MG63 (cell line): ENCODE data around the gene CFAP46. TPM values are rescaled to one million over a fixed set of nuclear protein-coding genes. Genes with fewer than 3 reads are reported as not detected.
A peak's percentile ranks its signal among the peaks of the same experiment; 100 is the strongest.
"Not testable (repeated sequence)": the region's sequence is repeated elsewhere in the genome, so short reads cannot be mapped to it uniquely, and the experiment has no call there.

Source experiments
- DNase-seq: peaks from one replicate; pipeline ENCODE4 v3.0.0-alpha.2; 2020
- H3K27me3 ChIP-seq: fragments of 250-450 bp; sonication (Bioruptor Pico); 2 replicates; pipeline ENCODE4 v1.5.1; 2020; ENCODE audit warnings: mild to moderate bottlenecking, moderate library complexity
- H3K36me3 ChIP-seq: fragments of 250-450 bp; sonication (Bioruptor Pico); 2 replicates; pipeline ENCODE4 v1.5.1; 2020; ENCODE audit warnings: mild to moderate bottlenecking, moderate library complexity
- H3K4me3 ChIP-seq: fragments of 250-450 bp; sonication (Bioruptor Pico); 2 replicates; pipeline ENCODE4 v1.5.1; 2020; ENCODE audit warnings: mild to moderate bottlenecking, moderate library complexity
- H3K9me3 ChIP-seq: fragments of 250-450 bp; sonication (Bioruptor Pico); 2 replicates; pipeline ENCODE4 v1.5.1; 2020; ENCODE audit warnings: mild to moderate bottlenecking, moderate library complexity
- total RNA-seq: library from RNA; depleted of rRNA; stranded (reverse); fragments of >200 nt; shearing (Covaris generic); gene quantifications from 2 replicates; pipeline ENCODE4 v1.2.3, GENCODE V29; 2014; ENCODE audit warnings: low replicate concordance

The CFAP46 gene
- total RNA-seq, 1 experiment from 2014 or later = 0.33 TPM

- no peaks in the 10 kb centered on the region for H3K9me3 ChIP-seq
- H3K36me3 ChIP-seq = no peaks in the 10 kb centered on the region
- no peak for DNase-seq
- no peak overlapping the region for H3K4me3 ChIP-seq
- no peaks in the 10 kb centered on the region for H3K27me3 ChIP-seq
Measured at GRCh38 chr10:132890301-132890700, 52.1 kb downstream of the CFAP46 start.

- no peaks in the 10 kb centered on the region for H3K36me3 ChIP-seq
Measured at GRCh38 chr10:132889556-132889955, 52.8 kb downstream of the CFAP46 start.

GRCh38 chr10:132888898-132889490 lies 53.4 kb downstream of the CFAP46 start:
- no peaks in the 10 kb centered on the region for H3K9me3 ChIP-seq
- no peak overlapping the region for H3K4me3 ChIP-seq
- DNase-seq = peak; percentile 16
- H3K27me3 ChIP-seq = no peaks in the 10 kb centered on the region
- no peaks in the 10 kb centered on the region for H3K36me3 ChIP-seq

More at GRCh38 chr10:132889556-132889955, 52.8 kb downstream of the CFAP46 start:
- DNase-seq = no peak
- no peak overlapping the region for H3K4me3 ChIP-seq
- H3K27me3 ChIP-seq = no peaks in the 10 kb centered on the region
- no peaks in the 10 kb centered on the region for H3K9me3 ChIP-seq

GRCh38 chr10:132888446-132888845 lies 53.9 kb downstream of the CFAP46 start:
- not testable (repeated sequence) for DNase-seq, H3K27me3 ChIP-seq, H3K36me3 ChIP-seq, H3K4me3 ChIP-seq, H3K9me3 ChIP-seq

GRCh38 chr10:132886211-132887099 lies 55.9 kb downstream of the CFAP46 start:
- H3K27me3 ChIP-seq = no peaks in the 10 kb centered on the region
- H3K9me3 ChIP-seq = no peaks in the 10 kb centered on the region
- H3K4me3 ChIP-seq = no peak overlapping the region
- H3K36me3 ChIP-seq = no peaks in the 10 kb centered on the region
- DNase-seq = no peak

GRCh38 chr10:132885451-132886210 lies 56.7 kb downstream of the CFAP46 start:
- no peak for DNase-seq
- no peaks in the 10 kb centered on the region for H3K27me3 ChIP-seq
- no peaks in the 10 kb centered on the region for H3K9me3 ChIP-seq
- H3K36me3 ChIP-seq = no peaks in the 10 kb centered on the region
- H3K4me3 ChIP-seq = no peak overlapping the region

GRCh38 chr10:132884691-132885271 lies 57.6 kb downstream of the CFAP46 start:
- DNase-seq = no peak
- Histone ChIP-seq H3K4me3 (no peak overlapping the region), H3K9me3 (no peaks in the 10 kb centered on the region), H3K36me3 (no peaks in the 10 kb centered on the region), H3K27me3 (no peaks in the 10 kb centered on the region)

- H3K36me3 ChIP-seq = no peaks in the 10 kb centered on the region
- no peak for DNase-seq
- no peaks in the 10 kb centered on the region for H3K9me3 ChIP-seq
- no peak overlapping the region for H3K4me3 ChIP-seq
- H3K27me3 ChIP-seq = no peaks in the 10 kb centered on the region
Measured at GRCh38 chr10:132884041-132884440, 58.3 kb downstream of the CFAP46 start.

- Histone ChIP-seq H3K27me3 (no peaks in the 10 kb centered on the region), H3K4me3 (no peak overlapping the region), H3K9me3 (no peaks in the 10 kb centered on the region), H3K36me3 (no peaks in the 10 kb centered on the region)
- DNase-seq = no peak
Measured at GRCh38 chr10:132883391-132883881, 58.9 kb downstream of the CFAP46 start.

- no peaks in the 10 kb centered on the region for H3K36me3 ChIP-seq
- H3K9me3 ChIP-seq = no peaks in the 10 kb centered on the region
- DNase-seq = no peak
- H3K27me3 ChIP-seq = no peaks in the 10 kb centered on the region
- H3K4me3 ChIP-seq = no peak overlapping the region
Measured at GRCh38 chr10:132882069-132882951, 60.1 kb downstream of the CFAP46 start.

GRCh38 chr10:132881186-132881920 lies 61.0 kb downstream of the CFAP46 start:
- no peaks in the 10 kb centered on the region for H3K27me3 ChIP-seq
- no peaks in the 10 kb centered on the region for H3K36me3 ChIP-seq
- no peaks in the 10 kb centered on the region for H3K9me3 ChIP-seq
- no peak overlapping the region for H3K4me3 ChIP-seq
- DNase-seq = no peak

- H3K27me3 ChIP-seq = no peaks in the 10 kb centered on the region
- DNase-seq = no peak
Measured at GRCh38 chr10:132880128-132880981, 62.0 kb downstream of the CFAP46 start.

GRCh38 chr10:132879408-132880127 lies 62.8 kb downstream of the CFAP46 start:
- H3K27me3 ChIP-seq = no peaks in the 10 kb centered on the region
- H3K9me3 ChIP-seq = no peaks in the 10 kb centered on the region
- no peak overlapping the region for H3K4me3 ChIP-seq
- no peaks in the 10 kb centered on the region for H3K36me3 ChIP-seq
- DNase-seq = no peak

More at GRCh38 chr10:132880128-132880981, 62.0 kb downstream of the CFAP46 start:
- Histone ChIP-seq H3K9me3 (no peaks in the 10 kb centered on the region), H3K4me3 (no peak overlapping the region), H3K36me3 (no peaks in the 10 kb centered on the region)
